Neural cell (in vitro differentiated cells): ENCODE measurements around the gene SLC3A2. TPM values are rescaled to one million over a fixed set of nuclear protein-coding genes. Genes with fewer than 3 reads are reported as not detected.

Source experiments
- H2AFZ ChIP-seq: fragments of 200-600, 300-800 bp; sonication (generic), shearing (Covaris generic); 2 replicates; pipeline ENCODE4 v1.6.0; 2014; ENCODE audit warnings: low read depth, mild to moderate bottlenecking, antibody characterized with exemption, low read length, moderate library complexity
- H3F3A ChIP-seq: fragments of 200-600 bp; shearing (Covaris generic); 2 replicates; pipeline ENCODE4 v1.6.1; 2016; ENCODE audit warnings: mild to moderate bottlenecking, moderate library complexity, mixed read lengths, antibody characterized with exemption, low read length; ENCODE audit not compliant: insufficient read depth, poor library complexity, severe bottlenecking
- H3K27ac ChIP-seq: fragments of 200-600, 300-800 bp; sonication (generic), shearing (Covaris generic); 2 replicates; pipeline ENCODE4 v1.5.1; 2014; ENCODE audit warnings: mild to moderate bottlenecking, low read length, moderate library complexity
- H3K27me3 ChIP-seq: fragments of 300-800, 200-600 bp; sonication (generic), shearing (Covaris generic); 2 replicates; pipeline ENCODE4 v1.6.0; 2014; ENCODE audit warnings: mild to moderate bottlenecking, low read depth, low read length, moderate library complexity; ENCODE audit not compliant: insufficient read depth
- H3K36me3 ChIP-seq: fragments of 300-800, 200-600 bp; sonication (generic), shearing (Covaris generic); 2 replicates; pipeline ENCODE4 v1.5.1; 2014; ENCODE audit warnings: mild to moderate bottlenecking, antibody characterized with exemption, low read length, moderate library complexity; ENCODE audit not compliant: insufficient read depth
- H3K4me2 ChIP-seq: fragments of 300-800, 200-600 bp; sonication (generic), shearing (Covaris generic); 2 replicates; pipeline ENCODE4 v1.6.0; 2014; ENCODE audit warnings: mild to moderate bottlenecking, low read length
- H3K4me3 ChIP-seq: fragments of 300-800, 200-600 bp; sonication (generic), shearing (Covaris generic); 2 replicates; pipeline ENCODE4 v1.5.1; 2014; ENCODE audit warnings: mild to moderate bottlenecking, low read length, moderate library complexity
- H3K79me2 ChIP-seq: fragments of 200-600 bp; shearing (Covaris generic); replicated peaks from 2 replicates; pipeline ENCODE4 v1.6.0; 2014; ENCODE audit warnings: mild to moderate bottlenecking, low read length, moderate library complexity; ENCODE audit not compliant: insufficient read depth
- H3K9ac ChIP-seq: fragments of 300-800, 200-600 bp; sonication (generic), shearing (Covaris generic); 2 replicates; pipeline ENCODE4 v1.6.1; 2016; ENCODE audit warnings: mild to moderate bottlenecking, low read length, mixed read lengths
- H3K9me2 ChIP-seq: fragments of 200-600 bp; shearing (Covaris generic); 2 replicates; pipeline ENCODE4 v1.6.1; 2016; ENCODE audit warnings: mild to moderate bottlenecking, low read length, mixed read lengths; ENCODE audit not compliant: insufficient read depth
- H3K9me3 ChIP-seq: fragments of 200-600, 300-800 bp; sonication (generic), shearing (Covaris generic); 2 replicates; pipeline ENCODE4 v1.6.1; 2016; ENCODE audit warnings: mild to moderate bottlenecking, mixed run types, low read length, moderate library complexity, mixed read lengths
- H4K20me1 ChIP-seq: fragments of 200-600 bp; shearing (Covaris generic); 2 replicates; pipeline ENCODE4 v1.6.1; 2016; ENCODE audit warnings: mild to moderate bottlenecking, mixed run types; ENCODE audit not compliant: insufficient read depth
- EP300 ChIP-seq: fragments of 450-650 bp; conservative IDR thresholded peaks from 2 replicates; pipeline ENCODE4 v1.6.1; 2014; ENCODE audit warnings: antibody characterized with exemption, mild to moderate bottlenecking, moderate library complexity; ENCODE audit not compliant: poor library complexity, severe bottlenecking
- EZH2 ChIP-seq: fragments of 200-600, 300-800 bp; shearing (Covaris generic), sonication (generic); IDR thresholded peaks from 2 replicates; pipeline ENCODE4 v1.6.1; 2014; ENCODE audit warnings: antibody characterized with exemption, low read length, borderline replicate concordance, mild to moderate bottlenecking; ENCODE audit not compliant: insufficient read depth, poor library complexity, severe bottlenecking
- MXI1 ChIP-seq: fragments of 450-650 bp; conservative IDR thresholded peaks from 2 replicates; pipeline ENCODE4 v1.6.1; 2014; ENCODE audit warnings: antibody characterized with exemption, mild to moderate bottlenecking; ENCODE audit not compliant: poor library complexity, severe bottlenecking
- POLR2AphosphoS5 ChIP-seq: IDR thresholded peaks from 2 replicates; pipeline ENCODE4 v1.6.1; 2012
- RAD21 ChIP-seq: fragments of 450-650 bp; conservative IDR thresholded peaks from 2 replicates; pipeline ENCODE4 v1.6.1; 2014; ENCODE audit warnings: antibody characterized with exemption, mild to moderate bottlenecking, moderate library complexity
- SMC3 ChIP-seq: fragments of 450-650 bp; conservative IDR thresholded peaks from 2 replicates; pipeline ENCODE4 v1.6.1; 2014; ENCODE audit warnings: antibody characterized with exemption, mild to moderate bottlenecking, moderate library complexity; ENCODE audit not compliant: poor library complexity
- TAF1 ChIP-seq: IDR thresholded peaks from 2 replicates; pipeline ENCODE4 v1.6.1; 2012; ENCODE audit warnings: low read depth
- polyA plus RNA-seq: library from polyadenylated mRNA; depleted of rRNA; stranded (reverse); fragments of >200 nt; gene quantifications from 2 replicates; pipeline ENCODE4 v1.2.3, GENCODE V29; 2014
- TF ChIP-seq, protein P1 (sequence below): IDR thresholded peaks from 2 replicates; pipeline ENCODE4 v1.6.1; 2012; ENCODE audit warnings: borderline replicate concordance
- TF ChIP-seq, protein P2 (sequence below): fragments of 450-650 bp; IDR thresholded peaks from 2 replicates; pipeline ENCODE4 v1.5.1; 2014; ENCODE audit warnings: antibody characterized with exemption, mild to moderate bottlenecking, moderate library complexity; ENCODE audit not compliant: poor library complexity, severe bottlenecking

Gene SLC3A2
- polyA plus RNA-seq, 1 donor from 2014 or later = 176 TPM

- TF ChIP-seq TAF1 (no peak), RAD21 (no peak), SMC3 (no peak)
Measured at GRCh38 chr11:62850911-62851806, 29.5 kb upstream of the SLC3A2 start (continued).

- peaks cover 10% of the 10 kb centered on the region for H3F3A ChIP-seq
- H3K4me2 ChIP-seq = no peak overlapping the region
- no peak overlapping the region for H2AFZ ChIP-seq
- H3K27ac ChIP-seq = no peak overlapping the region
- no peaks in the 10 kb centered on the region for H3K27me3 ChIP-seq
- no peaks in the 10 kb centered on the region for H3K9me3 ChIP-seq
- H3K36me3 ChIP-seq = peaks cover 16% of the 10 kb centered on the region
- no peaks in the 10 kb centered on the region for H3K9me2 ChIP-seq
- peaks cover 31% of the 10 kb centered on the region for H3K79me2 ChIP-seq
- no peak overlapping the region for H3K9ac ChIP-seq
- TF ChIP-seq, protein P1, sequence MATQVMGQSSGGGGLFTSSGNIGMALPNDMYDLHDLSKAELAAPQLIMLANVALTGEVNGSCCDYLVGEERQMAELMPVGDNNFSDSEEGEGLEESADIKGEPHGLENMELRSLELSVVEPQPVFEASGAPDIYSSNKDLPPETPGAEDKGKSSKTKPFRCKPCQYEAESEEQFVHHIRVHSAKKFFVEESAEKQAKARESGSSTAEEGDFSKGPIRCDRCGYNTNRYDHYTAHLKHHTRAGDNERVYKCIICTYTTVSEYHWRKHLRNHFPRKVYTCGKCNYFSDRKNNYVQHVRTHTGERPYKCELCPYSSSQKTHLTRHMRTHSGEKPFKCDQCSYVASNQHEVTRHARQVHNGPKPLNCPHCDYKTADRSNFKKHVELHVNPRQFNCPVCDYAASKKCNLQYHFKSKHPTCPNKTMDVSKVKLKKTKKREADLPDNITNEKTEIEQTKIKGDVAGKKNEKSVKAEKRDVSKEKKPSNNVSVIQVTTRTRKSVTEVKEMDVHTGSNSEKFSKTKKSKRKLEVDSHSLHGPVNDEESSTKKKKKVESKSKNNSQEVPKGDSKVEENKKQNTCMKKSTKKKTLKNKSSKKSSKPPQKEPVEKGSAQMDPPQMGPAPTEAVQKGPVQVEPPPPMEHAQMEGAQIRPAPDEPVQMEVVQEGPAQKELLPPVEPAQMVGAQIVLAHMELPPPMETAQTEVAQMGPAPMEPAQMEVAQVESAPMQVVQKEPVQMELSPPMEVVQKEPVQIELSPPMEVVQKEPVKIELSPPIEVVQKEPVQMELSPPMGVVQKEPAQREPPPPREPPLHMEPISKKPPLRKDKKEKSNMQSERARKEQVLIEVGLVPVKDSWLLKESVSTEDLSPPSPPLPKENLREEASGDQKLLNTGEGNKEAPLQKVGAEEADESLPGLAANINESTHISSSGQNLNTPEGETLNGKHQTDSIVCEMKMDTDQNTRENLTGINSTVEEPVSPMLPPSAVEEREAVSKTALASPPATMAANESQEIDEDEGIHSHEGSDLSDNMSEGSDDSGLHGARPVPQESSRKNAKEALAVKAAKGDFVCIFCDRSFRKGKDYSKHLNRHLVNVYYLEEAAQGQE = no peak
- TF ChIP-seq EP300 = no peak
- TF ChIP-seq SMC3 = no peak
- TF ChIP-seq, protein P2, sequence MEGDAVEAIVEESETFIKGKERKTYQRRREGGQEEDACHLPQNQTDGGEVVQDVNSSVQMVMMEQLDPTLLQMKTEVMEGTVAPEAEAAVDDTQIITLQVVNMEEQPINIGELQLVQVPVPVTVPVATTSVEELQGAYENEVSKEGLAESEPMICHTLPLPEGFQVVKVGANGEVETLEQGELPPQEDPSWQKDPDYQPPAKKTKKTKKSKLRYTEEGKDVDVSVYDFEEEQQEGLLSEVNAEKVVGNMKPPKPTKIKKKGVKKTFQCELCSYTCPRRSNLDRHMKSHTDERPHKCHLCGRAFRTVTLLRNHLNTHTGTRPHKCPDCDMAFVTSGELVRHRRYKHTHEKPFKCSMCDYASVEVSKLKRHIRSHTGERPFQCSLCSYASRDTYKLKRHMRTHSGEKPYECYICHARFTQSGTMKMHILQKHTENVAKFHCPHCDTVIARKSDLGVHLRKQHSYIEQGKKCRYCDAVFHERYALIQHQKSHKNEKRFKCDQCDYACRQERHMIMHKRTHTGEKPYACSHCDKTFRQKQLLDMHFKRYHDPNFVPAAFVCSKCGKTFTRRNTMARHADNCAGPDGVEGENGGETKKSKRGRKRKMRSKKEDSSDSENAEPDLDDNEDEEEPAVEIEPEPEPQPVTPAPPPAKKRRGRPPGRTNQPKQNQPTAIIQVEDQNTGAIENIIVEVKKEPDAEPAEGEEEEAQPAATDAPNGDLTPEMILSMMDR = no peak
- no peak for TF ChIP-seq TAF1
- no peak for TF ChIP-seq POLR2AphosphoS5
- no peak for TF ChIP-seq EZH2
- TF ChIP-seq MXI1 = no peak
- no peak for TF ChIP-seq RAD21
- no peak overlapping the region for H3K4me3 ChIP-seq
- H4K20me1 ChIP-seq = no peaks in the 10 kb centered on the region
Measured at GRCh38 chr11:62851807-62852522, 28.7 kb upstream of the SLC3A2 start.
